ENCODE results near the gene OMP.

- no peak for TF ChIP-seq POLR2A (IDR thresholded peaks at IDR 0.05; ENCODE audit: extremely low read depth, insufficient read length)
- TF ChIP-seq, protein P1, sequence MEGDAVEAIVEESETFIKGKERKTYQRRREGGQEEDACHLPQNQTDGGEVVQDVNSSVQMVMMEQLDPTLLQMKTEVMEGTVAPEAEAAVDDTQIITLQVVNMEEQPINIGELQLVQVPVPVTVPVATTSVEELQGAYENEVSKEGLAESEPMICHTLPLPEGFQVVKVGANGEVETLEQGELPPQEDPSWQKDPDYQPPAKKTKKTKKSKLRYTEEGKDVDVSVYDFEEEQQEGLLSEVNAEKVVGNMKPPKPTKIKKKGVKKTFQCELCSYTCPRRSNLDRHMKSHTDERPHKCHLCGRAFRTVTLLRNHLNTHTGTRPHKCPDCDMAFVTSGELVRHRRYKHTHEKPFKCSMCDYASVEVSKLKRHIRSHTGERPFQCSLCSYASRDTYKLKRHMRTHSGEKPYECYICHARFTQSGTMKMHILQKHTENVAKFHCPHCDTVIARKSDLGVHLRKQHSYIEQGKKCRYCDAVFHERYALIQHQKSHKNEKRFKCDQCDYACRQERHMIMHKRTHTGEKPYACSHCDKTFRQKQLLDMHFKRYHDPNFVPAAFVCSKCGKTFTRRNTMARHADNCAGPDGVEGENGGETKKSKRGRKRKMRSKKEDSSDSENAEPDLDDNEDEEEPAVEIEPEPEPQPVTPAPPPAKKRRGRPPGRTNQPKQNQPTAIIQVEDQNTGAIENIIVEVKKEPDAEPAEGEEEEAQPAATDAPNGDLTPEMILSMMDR (IDR thresholded peaks at IDR 0.05; ENCODE audit: low read depth, low read length) = no peak
- TF ChIP-seq, protein P2, sequence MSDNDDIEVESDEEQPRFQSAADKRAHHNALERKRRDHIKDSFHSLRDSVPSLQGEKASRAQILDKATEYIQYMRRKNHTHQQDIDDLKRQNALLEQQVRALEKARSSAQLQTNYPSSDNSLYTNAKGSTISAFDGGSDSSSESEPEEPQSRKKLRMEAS (IDR thresholded peaks at IDR 0.05; ENCODE audit: low read depth, low read length) = no peak
Measured at GRCh38 chr11:77055913-77056312, 46.7 kb upstream of the OMP start.
